Measurements from ENCODE around the gene PDLIM5. TPM values are rescaled to one million over a fixed set of nuclear protein-coding genes. Genes with fewer than 3 reads are reported as not detected.
"Not testable (repeated sequence)": the region's sequence is repeated elsewhere in the genome, so short reads cannot be mapped to it uniquely, and the experiment has no call there.

PDLIM5 gene
- polyA plus RNA-seq, 1 donor: 52.2 TPM

DNA sequence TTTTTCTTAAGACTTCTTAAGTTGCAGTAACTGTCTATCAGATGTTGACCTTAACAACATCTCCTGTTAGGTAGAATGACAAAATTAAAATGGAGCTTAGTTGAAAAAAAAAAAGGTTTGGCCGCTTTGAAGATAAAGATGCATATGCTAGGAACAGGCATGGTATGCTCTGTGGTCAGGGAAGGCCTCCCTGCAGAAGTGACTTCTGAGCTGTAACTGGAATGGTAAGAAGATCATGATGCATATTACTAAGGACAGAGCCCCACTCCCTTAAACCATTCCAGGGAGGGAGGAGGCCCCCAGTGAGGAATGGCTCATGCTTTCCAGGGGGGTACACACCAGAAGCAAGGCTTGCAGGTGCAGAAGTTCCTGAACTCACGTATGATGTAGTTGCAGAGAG is 43.7 kb downstream of the PDLIM5 start:
- DNase-seq: no peak

DNA sequence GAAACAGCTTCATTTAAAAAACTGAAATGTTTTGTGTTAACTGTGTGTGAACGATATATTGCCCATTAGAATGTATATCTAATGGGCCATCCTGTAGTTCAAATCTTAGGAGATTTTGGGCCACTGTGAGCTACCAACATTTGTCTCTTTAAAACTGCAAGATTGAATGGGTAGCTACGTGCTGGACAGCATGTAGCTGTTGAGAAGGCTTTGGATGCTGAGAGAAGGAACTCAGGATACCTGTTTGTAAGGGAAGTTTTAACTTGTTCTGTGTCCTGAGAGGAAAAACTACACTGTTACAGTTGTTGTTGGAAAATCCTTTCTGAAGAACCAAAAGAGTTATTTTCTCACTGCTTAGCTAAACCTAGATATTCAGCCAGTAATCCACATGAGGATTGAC is 45.9 kb downstream of the PDLIM5 start:
- DNase-seq: no peak

DNA sequence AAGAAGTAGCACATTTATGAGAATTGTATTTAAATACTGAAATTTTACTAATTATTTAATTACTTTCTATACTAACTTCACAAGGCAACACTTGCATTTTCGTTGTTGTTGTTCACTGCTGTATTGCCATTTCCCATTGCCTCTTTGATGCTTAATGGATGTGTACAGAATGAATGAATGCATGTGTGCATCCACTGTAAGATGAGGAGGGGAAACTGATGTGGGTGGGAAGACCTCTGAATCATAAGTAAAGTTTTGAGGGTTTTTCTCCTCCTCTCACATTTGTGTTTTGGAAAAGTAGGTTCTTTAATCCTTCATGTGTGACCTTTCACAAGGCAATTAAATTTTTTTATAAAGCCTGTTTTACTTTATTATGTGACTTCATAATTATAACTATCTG is 46.8 kb downstream of the PDLIM5 start:
- no peak for DNase-seq

DNA sequence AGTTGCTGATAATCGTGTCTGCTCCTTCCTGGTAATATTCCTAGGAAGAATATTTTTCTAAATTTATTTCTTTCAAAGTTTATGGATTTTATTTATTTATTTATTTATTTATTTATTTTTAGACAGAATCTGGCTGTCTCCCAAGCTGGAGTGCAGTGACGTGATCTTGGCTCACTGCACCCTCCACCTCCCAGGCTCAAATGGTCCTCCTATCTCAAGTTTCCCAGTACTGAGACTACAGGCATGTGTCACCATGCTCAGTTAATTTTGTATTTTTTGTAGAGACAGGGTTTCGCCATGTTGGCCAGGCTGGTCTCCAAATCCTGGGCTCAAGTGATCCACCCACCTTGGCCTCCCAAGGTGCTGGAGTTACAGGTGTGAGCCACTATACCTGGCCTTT is 48.9 kb downstream of the PDLIM5 start:
- DNase-seq: no peak

DNA sequence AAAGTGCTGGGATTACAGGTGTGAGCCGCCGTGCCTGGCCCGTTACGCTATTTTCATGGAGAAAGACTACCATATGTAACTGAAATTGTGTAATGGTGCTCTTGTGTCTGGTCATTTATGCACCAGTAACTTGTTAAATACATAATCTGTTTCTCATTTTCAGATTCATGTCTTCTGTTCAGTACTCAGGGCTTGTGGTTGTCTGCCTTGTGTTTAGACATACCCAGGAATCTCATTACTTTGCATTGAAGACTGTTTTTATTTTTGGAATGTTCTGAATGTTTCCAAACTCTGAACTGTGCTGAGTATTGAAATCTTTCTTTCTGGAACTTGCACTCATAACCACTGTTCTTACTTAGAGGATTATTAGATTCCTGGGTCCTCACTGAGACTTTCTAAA is 52.8 kb downstream of the PDLIM5 start:
- no peak for DNase-seq

DNA sequence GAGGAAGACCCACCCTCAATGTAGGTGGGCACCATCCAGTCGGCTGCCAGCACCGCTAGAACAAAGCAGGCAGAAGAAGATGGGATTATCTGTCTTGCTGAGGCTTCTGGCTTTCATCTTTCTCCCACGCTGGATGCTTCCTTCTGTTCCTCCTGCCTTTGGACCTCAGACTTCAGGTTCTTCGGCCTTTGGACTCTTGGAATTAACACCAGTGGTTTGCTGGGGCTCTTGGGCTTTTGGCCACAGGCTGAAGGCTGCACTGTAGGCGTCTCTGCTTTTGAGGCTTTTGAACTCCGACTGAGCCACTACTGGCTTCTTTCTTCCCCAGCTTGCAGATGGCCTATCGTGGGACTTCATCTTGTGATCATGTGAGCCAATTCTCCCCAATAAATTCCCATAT is 55.1 kb downstream of the PDLIM5 start:
- DNase-seq: no peak

DNA sequence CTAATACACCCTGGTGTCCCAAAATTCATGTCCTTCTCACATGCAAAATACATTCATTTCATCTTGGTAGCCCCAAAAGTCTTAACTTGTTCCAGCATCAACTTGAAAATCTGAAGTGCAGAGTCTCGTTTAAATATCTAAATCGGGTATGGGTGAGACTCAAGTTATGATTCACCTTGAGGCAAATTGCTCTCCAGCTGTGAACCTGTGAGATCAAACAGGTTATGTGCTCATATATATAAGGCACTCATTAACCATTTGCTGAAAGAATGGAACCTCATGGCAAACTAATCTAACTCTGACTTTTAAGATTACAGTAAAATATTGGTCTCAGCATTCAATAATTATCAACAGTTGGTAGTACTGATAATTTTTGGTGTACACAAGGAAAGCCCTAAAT is 55.5 kb downstream of the PDLIM5 start:
- DNase-seq: no peak

DNA sequence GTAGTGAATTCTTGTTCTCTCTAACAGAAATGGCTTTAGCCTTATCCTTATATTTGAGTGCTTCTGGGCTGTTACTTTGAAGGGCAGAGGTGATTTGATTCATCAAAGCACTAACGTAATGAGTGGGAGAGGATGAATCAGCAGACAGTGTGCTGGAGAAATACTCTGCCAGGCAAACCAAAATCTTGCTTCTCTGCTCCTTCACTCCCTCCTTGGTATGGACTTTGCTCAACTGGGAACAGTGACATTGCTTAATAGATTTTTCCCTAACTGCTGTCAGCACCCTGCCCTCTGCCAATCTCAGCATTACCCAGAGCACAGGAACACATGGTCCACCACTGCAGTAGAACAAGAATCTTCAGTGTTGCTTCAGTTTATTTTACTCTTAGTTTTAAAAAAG is 56.0 kb downstream of the PDLIM5 start:
- DNase-seq: no peak

DNA sequence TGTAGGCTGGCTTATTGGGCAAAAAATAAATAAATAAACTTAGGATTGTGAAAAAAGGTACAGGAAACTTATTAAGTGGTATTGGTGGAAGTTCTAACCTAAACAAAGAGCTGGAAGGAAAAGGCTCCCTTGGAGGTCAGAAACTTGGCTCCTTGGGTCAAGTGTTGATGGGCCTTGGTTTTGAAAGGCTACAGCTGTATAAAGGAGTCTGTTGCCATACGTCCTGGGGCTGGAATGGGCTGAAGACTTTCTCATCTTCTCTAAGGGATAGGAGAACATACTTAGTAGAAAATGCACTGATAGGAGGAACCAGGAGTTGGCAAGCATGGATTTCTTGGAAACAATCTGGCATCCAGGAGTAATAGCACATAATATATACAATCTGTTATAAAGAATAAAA is 56.6 kb downstream of the PDLIM5 start:
- no peak for DNase-seq

DNA sequence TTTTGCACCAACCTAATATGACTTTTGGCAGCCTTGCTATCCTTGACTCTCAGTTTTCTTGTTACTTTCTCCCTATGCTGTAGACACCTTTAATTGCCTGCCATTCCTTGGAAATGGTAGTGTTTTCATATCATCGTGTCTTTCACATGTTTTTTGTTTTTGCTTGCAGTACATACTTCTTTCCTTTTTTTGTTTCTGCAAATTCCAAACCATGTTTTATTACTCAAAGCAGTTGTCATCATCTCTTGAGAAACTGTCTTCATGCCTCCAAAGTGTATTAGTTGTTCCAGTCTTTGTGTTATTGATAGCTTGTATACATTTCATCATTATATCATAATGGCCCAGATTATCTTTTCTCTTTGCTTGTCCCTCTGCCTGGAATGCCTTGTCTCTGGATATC is 57.1 kb downstream of the PDLIM5 start:
- DNase-seq: no peak

DNA sequence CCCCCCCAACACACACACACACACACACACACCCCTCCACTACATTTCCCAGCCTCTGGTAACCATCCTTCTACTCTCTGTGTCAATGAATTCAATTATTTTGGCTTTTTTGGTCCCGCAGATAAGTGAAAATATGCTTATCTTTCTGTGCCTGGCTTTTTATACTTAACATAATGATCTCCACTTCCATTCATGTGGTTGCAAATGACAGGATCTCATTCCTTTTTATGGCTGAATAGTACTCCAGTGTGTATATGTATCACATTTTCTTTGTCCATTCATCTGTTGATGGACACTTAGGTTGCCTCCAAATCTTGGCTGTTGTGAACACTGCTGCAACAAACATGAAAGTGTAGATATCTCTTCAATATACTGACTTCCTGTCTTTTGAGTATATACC is 59.8 kb downstream of the PDLIM5 start:
- no peak for DNase-seq

DNA sequence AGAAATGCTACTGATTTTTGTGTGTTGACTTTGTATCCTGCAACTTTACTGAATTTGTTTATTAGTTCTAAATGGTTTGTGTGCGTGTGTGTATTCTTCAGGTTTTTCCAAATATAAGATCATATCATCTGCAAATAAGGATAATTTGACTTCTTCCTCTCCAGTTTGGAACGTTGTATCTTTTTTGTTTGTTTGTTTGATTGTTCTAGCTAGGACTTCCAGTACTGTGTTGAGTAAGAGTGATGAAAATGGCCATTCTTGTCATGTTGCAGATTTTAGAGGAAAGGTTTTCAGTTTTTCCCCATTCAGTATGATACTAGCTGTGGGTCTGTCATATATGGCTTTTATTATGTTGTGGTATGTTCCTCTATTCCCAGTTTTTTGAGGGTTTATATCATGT is 61.8 kb downstream of the PDLIM5 start:
- not testable (repeated sequence) for DNase-seq

DNA sequence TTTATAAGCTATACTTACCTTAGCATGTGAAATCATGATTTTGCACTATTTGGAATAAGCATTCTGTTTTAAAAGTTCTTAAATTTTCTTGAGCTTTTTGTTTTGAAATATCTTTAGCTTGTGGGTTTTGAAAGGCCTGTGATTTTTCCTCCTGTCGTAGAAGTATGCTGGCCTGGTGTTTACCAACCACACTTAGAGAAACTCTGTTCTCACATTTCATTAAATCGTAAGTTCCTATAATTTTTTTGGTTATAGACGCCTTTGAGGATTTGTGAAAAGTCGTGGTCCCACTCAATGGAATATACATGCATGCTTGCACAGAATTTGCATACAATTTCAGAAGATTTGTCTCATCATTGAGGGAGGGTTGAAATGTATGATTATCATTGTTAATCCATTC is 63.6 kb downstream of the PDLIM5 start:
- DNase-seq: no peak

DNA sequence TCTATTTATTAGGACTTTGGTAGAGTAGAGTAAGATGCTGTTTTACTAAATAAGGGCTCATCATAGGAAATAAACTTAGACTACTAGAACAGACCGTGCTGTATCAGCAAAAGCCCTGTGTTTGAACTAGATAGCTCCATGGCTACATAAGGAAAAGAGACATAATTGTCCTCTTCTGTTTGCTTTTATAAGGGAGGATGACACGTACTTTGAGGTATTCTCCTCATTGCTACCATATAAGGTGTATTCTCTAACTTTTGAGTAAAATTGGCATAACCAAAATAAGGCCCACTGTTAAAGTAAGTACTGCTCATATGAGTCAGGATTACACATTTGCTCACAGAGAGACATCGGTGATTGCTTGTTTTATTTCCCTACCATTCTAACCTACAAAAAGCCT is 64.3 kb downstream of the PDLIM5 start:
- DNase-seq: no peak

DNA sequence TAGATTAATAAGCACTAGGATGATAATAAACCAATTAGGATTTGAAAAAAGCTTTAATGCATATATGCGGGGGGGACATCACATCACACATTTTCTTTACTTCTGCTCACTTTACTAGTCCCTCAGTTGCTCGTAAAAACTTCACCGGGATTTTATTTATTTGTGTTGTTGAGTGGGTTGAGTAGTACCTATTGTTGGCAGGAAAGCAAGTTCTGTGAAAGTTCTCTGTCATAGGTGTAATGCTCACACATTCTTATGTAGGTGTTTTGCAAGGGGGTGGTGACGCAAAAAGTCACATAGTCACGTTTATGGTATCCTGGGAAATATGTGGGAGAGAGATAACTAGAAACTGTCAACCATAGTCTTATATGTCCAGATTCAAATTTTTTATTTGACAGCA is 65.3 kb downstream of the PDLIM5 start:
- no peak for DNase-seq

DNA sequence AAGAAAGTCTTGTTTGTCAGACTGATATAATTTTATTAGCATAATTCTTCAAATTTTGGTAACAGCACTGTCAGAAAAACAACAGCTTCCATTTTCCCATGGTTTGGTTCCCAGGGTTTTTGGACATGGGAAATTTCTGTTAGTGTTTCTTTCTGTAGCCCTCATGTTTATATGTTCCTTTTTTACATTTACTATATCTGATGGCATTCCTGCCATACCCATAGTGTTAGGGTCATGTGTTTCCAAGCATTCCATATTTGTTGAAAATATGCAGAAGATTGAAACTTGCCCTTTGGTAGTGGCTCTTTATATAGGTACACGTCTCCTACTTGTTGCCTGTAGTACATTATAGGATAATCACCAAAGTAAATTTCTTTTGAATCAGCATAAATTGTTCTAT is 65.8 kb downstream of the PDLIM5 start:
- DNase-seq: no peak

DNA sequence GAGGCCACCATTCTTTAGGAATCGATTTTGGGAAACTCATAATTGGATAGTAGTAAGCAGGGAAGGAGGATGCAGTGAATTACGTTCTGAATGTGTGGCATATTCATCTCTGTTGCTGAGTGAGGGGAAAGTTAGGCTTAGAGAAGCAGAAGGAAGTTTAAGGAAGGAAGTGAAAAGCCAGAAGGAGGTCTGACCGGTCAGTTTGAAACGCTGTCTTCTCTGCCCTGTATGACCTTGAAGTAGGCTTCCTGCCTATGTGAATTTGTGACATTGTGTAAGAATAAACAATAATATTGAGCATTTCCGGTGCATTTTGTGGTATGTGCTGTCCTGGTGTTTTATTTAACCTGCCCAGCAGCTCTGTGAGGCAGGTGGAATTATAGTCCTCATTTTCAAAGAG is 67.3 kb downstream of the PDLIM5 start:
- DNase-seq: no peak

DNA sequence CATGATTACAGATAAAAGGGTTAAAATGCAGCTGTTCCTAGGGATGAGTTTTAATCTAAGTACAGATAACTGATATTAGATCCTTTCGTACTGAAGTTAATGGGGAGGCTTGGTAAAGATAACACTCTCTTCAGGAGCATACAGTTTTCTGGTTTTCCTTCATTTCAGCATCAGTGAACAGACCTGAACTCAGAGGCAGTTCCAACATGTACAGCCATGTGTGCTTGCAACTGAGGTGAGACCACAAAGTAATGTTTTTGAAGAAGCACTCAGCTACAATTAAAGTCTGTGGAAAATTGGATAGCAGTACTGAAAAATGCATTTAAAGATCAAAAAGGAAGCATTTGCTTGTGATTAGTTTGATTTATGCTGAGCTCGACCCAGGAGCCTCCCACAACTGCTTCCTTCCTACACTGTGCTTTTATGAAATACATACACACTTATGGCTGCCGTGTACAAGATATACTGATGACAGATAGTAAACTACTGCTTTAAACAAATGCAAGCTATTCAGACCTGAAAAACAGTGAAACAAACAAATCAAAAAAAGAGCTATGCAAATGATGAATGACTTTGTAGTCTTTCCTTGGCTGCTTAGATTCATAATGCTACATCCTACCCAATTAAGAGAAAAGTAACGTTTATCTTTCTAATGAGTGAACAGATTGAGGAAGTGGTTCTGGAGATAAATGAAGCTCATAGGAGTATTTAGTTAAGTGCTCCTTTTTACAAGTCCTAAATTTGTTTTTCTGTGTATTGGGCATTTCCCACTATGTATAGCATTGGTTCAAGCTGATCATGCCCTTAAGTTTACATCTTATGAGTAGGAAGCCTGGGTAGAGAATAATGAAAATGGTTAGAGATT is 68.4 kb downstream of the PDLIM5 start:
- no peak for DNase-seq

DNA sequence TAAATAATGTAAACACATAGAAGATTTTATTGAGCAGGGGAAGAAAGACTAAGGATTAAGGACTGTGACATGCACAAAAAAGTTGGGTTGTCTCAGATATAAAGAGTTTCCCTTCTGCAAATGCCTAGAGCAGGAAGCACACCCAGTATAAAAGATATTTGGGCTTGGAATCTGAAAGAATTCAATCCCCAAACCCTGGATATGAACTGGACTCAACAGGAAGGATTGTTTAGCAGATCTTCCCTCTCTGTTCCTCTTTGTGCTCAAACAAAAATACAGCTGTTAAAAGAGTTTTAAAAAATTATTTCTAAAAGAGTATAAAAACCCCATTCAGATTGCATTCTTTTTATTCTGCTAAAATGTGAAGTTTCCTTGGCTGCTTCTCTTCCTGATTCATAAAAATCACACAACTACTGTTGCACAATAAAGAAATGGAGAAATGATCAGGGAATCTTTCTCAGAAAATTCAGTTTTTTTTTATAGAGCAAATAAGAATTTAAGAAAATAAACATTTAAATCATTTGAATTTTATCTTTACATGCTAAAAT is 71.4 kb downstream of the PDLIM5 start:
- DNase-seq: no peak

DNA sequence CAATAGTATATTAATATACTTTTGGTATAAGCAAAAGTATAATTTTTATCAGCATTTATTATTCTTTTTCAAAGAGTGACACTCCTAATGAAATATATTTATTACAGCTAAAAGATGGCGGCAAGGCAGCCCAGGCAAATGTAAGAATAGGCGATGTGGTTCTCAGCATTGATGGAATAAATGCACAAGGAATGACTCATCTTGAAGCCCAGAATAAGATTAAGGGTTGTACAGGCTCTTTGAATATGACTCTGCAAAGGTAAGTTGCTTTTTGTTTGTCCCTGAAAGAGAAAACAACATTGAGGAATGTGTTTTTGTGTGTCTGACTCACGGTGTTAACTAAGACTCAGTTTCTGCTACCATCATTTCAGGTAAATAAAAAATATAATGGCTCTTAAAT is 71.9 kb downstream of the PDLIM5 start:
- no peak for DNase-seq

DNA sequence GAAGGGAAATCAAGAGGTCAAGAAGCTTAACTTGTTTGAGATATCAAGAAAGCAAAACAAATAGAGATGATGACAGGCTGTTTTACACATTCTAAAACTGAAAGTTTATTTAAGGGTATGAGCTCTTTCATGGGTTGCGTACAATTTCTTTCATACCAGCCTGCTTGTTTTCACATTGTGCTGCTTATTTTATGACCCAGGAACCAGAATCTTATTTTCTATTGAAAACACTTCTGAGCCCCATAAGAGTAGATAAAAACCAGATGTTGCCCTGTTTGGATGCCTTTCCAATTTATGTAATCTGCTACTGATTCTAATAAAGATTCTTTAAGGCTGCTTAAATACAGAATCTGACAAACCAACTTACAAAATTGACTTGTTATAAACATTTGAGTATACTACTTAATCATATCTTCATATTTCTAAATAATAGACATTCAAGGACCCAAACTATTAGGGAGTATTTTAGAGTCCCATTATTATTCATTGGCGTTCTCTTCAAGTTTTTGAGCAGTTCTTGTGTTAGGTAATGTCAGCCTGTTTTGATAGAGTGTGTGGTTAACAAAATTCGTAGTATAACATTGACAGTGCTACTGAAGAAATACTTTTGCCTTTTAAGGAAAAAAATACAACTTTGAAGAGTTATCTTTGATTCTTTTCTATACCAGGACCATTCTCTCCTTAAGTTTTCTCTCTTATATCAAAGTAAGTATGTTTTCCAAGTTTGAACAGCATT is 74.4 kb downstream of the PDLIM5 start:
- DNase-seq: no peak

DNA sequence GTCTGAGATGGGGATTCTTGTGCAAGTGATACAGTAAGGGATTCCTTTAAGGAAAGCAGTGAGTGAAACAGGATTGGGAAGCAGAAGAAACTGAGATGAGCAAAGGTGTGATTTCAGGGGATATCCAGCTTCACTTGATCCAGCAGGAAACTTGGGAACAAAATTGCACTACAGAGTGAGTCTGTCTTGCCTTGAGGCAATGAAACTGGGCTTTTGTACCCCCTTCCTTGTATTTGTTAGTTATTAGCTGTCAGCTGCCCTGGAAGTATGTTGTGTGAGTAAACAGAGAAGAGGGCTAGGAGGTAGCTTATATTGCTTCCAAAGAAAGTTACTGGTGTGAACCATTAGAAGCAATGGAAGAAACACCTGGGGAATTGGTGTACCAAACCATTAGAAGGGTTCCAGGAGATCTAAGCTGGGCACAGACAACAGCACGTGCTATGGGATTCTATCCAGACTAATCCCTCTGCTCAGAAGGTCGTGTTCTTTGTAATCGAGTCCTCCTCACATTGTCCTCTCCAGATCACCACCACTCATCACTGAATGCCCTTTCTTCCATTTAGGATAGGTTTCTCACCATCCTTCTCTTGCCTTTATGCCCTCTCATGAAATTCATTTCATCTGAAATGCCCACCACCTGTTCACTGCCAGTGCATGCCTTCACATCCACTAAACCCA is 76.0 kb downstream of the PDLIM5 start:
- no peak for DNase-seq

Data from left kidney (tissue), 2 donors.